GM23248 (cell line): ENCODE measurements around the gene CDH6. TPM values are rescaled to one million over a fixed set of nuclear protein-coding genes. Genes with fewer than 3 reads are reported as not detected.

ENCODE experiments used
- DNase-seq: peaks from one replicate; pipeline ENCODE4 v3.0.0-alpha.2; 2015
- H2AFZ ChIP-seq: fragments of 200-600 bp; sonication (generic); 2 replicates; pipeline ENCODE4 v1.6.1; 2016; ENCODE audit warnings: antibody characterized with exemption
- H3F3A ChIP-seq: fragments of 200-600 bp; sonication (generic); 2 replicates; pipeline ENCODE4 v1.6.1; 2016; ENCODE audit warnings: mild to moderate bottlenecking, antibody characterized with exemption, mixed run types; ENCODE audit not compliant: insufficient read depth
- H3K27ac ChIP-seq: fragments of 200-600 bp; sonication (generic); 2 replicates; pipeline ENCODE4 v1.5.1; 2016; ENCODE audit warnings: mild to moderate bottlenecking
- H3K27me3 ChIP-seq: fragments of 200-600 bp; sonication (generic); replicated peaks from 2 replicates; pipeline ENCODE4 v1.6.1; 2016; ENCODE audit warnings: mild to moderate bottlenecking; ENCODE audit not compliant: insufficient read depth
- H3K36me3 ChIP-seq: fragments of 200-600 bp; sonication (generic); 2 replicates; pipeline ENCODE4 v1.6.1; 2016; ENCODE audit warnings: low read depth, mild to moderate bottlenecking
- H3K4me1 ChIP-seq: fragments of 200-600 bp; sonication (generic); 2 replicates; pipeline ENCODE4 v1.6.1; 2016; ENCODE audit warnings: mild to moderate bottlenecking; ENCODE audit not compliant: insufficient read depth
- H3K4me2 ChIP-seq: fragments of 200-600 bp; sonication (generic); one replicate; pipeline ENCODE4 v1.6.1; 2016; ENCODE audit warnings: mild to moderate bottlenecking; ENCODE audit not compliant: unreplicated experiment
- H3K4me3 ChIP-seq: fragments of 200-600 bp; sonication (generic); 2 replicates; pipeline ENCODE4 v1.5.1; 2016; ENCODE audit warnings: mild to moderate bottlenecking
- H3K79me2 ChIP-seq: fragments of 200-600 bp; sonication (generic); 2 replicates; pipeline ENCODE4 v1.6.1; 2016; ENCODE audit warnings: mild to moderate bottlenecking; ENCODE audit not compliant: insufficient read depth
- H3K9ac ChIP-seq: fragments of 200-600 bp; sonication (generic); 2 replicates; pipeline ENCODE4 v1.6.1; 2016; ENCODE audit warnings: mild to moderate bottlenecking
- H3K9me2 ChIP-seq: fragments of 200-600 bp; sonication (generic); 2 replicates; pipeline ENCODE4 v1.6.1; 2016; ENCODE audit warnings: mixed run types, mild to moderate bottlenecking, moderate library complexity; ENCODE audit not compliant: insufficient read depth
- H3K9me3 ChIP-seq: fragments of 200-600 bp; sonication (generic); one replicate; pipeline ENCODE4 v1.6.1; 2017; ENCODE audit warnings: low read depth
- H4K20me1 ChIP-seq: fragments of 200-600 bp; sonication (generic); 2 replicates; pipeline ENCODE4 v1.6.0; 2016; ENCODE audit not compliant: insufficient read depth
- EZH2 ChIP-seq: fragments of 200-600 bp; sonication (generic); IDR thresholded peaks from 2 replicates; pipeline ENCODE4 v1.6.1; 2018; ENCODE audit warnings: antibody characterized with exemption, mild to moderate bottlenecking; ENCODE audit not compliant: insufficient read depth, poor library complexity, severe bottlenecking
- EZH2phosphoT487 ChIP-seq: fragments of 200-600 bp; sonication (generic); IDR thresholded peaks from 2 replicates; pipeline ENCODE4 v1.6.1; 2018; ENCODE audit warnings: antibody characterized with exemption, moderate library complexity, mild to moderate bottlenecking, low read depth; ENCODE audit not compliant: insufficient read depth
- WGBS, 2 experiments: methylation state at CpG; one replicate each; pipeline ENCODE4 v1.1.6; 2015 to 2017; ENCODE audit warnings: low lambda C conversion rate in 2 of 2, low coverage in 1 of 2; ENCODE audit errors: missing lambda C conversion rate in 2 of 2; 5-methylcytosine and 5-hydroxymethylcytosine counted together
- in situ Hi-C: fragments of 300-500 bp; cut with MboI; formaldehyde crosslinking; loops from 2 replicates; pipeline ENCODE4 v1.15.0; 2020
- polyA plus RNA-seq: library from polyadenylated mRNA; unstranded; fragments of >200 nt; fragmentation: Nextera tagmentation; extraction: Ambion mirVana; gene quantifications from 2 replicates; pipeline ENCODE4 v1.2.1, GENCODE V29; 2016
- total RNA-seq: library from RNA; depleted of rRNA; stranded (reverse); fragments of >200 nt; shearing (Covaris generic); gene quantifications from 2 replicates; pipeline ENCODE4 v1.2.3, GENCODE V29; 2014

Gene CDH6
- total and polyA plus RNA-seq, 2 experiments from 2014 or later, result 4.1 to 7.2 TPM

- H3K9me3 ChIP-seq, result no peaks in the 10 kb centered on the region
Observed at GRCh38 chr5:31317665-31318064, 124.2 kb downstream of the CDH6 start.

GRCh38 chr5:31319335-31319734, 125.8 kb downstream of the CDH6 start:
- Histone ChIP-seq H3K27me3 (no peaks in the 10 kb centered on the region), H3K27ac (no peak overlapping the region), H3K4me3 (no peak overlapping the region), H3K9me3 (no peaks in the 10 kb centered on the region), H2AFZ (peak overlapping the region; percentile 44; the same call in 1 of the 2 replicates), H3K4me2 (no peak overlapping the region), H3K9me2 (no peaks in the 10 kb centered on the region), H3K79me2 (no peaks in the 10 kb centered on the region), H3K36me3 (no peaks in the 10 kb centered on the region), H3F3A (no peaks in the 10 kb centered on the region), H3K4me1 (no peaks in the 10 kb centered on the region), H4K20me1 (no peaks in the 10 kb centered on the region), H3K9ac (no peak overlapping the region)
- 18 to 21% methylated on average over 4 of the region's 4 CpGs for WGBS, 2 experiments
- no peak for DNase-seq
- in situ Hi-C loops, result no loop called here
- TF ChIP-seq EZH2, result no peak
- no peak for TF ChIP-seq EZH2phosphoT487

More at GRCh38 chr5:31317665-31318064, 124.2 kb downstream of the CDH6 start:
- H2AFZ ChIP-seq, result no peak overlapping the region
- no peaks in the 10 kb centered on the region for H3K27me3 ChIP-seq
- H4K20me1 ChIP-seq, result no peaks in the 10 kb centered on the region
- H3K4me1 ChIP-seq, result no peaks in the 10 kb centered on the region
- no peak overlapping the region for H3K4me2 ChIP-seq
- H3K9me2 ChIP-seq, result no peaks in the 10 kb centered on the region
- H3F3A ChIP-seq, result no peaks in the 10 kb centered on the region
- no peaks in the 10 kb centered on the region for H3K36me3 ChIP-seq
- in situ Hi-C loops, result no loop called here
- WGBS, 2 experiments, result 86 to 87% methylated on average over 13 of the region's 13 CpGs
- TF ChIP-seq EZH2phosphoT487, result no peak
- TF ChIP-seq EZH2, result no peak
- DNase-seq, result no peak
- H3K27ac ChIP-seq, result no peak overlapping the region
- no peaks in the 10 kb centered on the region for H3K79me2 ChIP-seq
- H3K9ac ChIP-seq, result no peak overlapping the region
- no peak overlapping the region for H3K4me3 ChIP-seq

GRCh38 chr5:31322946-31323345, 129.5 kb downstream of the CDH6 start:
- H3K4me1 ChIP-seq, result no peaks in the 10 kb centered on the region
- no peaks in the 10 kb centered on the region for H3F3A ChIP-seq
- in situ Hi-C loops, result no loop called here
- no peak overlapping the region for H3K4me2 ChIP-seq
- WGBS, 2 experiments, result 82 to 85% methylated on average over 18 of the region's 18 CpGs
- H3K27me3 ChIP-seq, result no peaks in the 10 kb centered on the region
- DNase-seq, result no peak
- H3K36me3 ChIP-seq, result no peaks in the 10 kb centered on the region
- H2AFZ ChIP-seq, result no peak overlapping the region
- H3K4me3 ChIP-seq, result no peak overlapping the region
- no peak overlapping the region for H3K27ac ChIP-seq
- no peaks in the 10 kb centered on the region for H3K9me3 ChIP-seq
- TF ChIP-seq EZH2phosphoT487 (no peak), EZH2 (no peak)
- no peaks in the 10 kb centered on the region for H3K9me2 ChIP-seq
- no peaks in the 10 kb centered on the region for H3K79me2 ChIP-seq
- H3K9ac ChIP-seq, result no peak overlapping the region
- H4K20me1 ChIP-seq, result no peaks in the 10 kb centered on the region

GRCh38 chr5:31324842-31325241, 131.4 kb downstream of the CDH6 start:
- no peaks in the 10 kb centered on the region for H3K9me3 ChIP-seq
- H3K9me2 ChIP-seq, result no peaks in the 10 kb centered on the region
- H3K4me2 ChIP-seq, result no peak overlapping the region
- no peaks in the 10 kb centered on the region for H3K36me3 ChIP-seq
- TF ChIP-seq EZH2 (no peak), EZH2phosphoT487 (no peak)
- DNase-seq, result no peak
- no peaks in the 10 kb centered on the region for H3K27me3 ChIP-seq
- 74 to 81% methylated on average over 3 of the region's 3 CpGs for WGBS, 2 experiments
- no peaks in the 10 kb centered on the region for H4K20me1 ChIP-seq
- in situ Hi-C loops, result no loop called here
- H3F3A ChIP-seq, result no peaks in the 10 kb centered on the region
- H3K9ac ChIP-seq, result no peak overlapping the region
- H3K4me3 ChIP-seq, result no peak overlapping the region
- no peaks in the 10 kb centered on the region for H3K79me2 ChIP-seq
- no peak overlapping the region for H2AFZ ChIP-seq
- no peak overlapping the region for H3K27ac ChIP-seq
- H3K4me1 ChIP-seq, result no peaks in the 10 kb centered on the region

GRCh38 chr5:31328040-31328733, 134.7 kb downstream of the CDH6 start:
- H3K4me2 ChIP-seq, result no peak overlapping the region
- no peaks in the 10 kb centered on the region for H3K36me3 ChIP-seq
- H3K27me3 ChIP-seq, result no peaks in the 10 kb centered on the region
- no peaks in the 10 kb centered on the region for H3K4me1 ChIP-seq
- no peak overlapping the region for H3K4me3 ChIP-seq
- no peaks in the 10 kb centered on the region for H4K20me1 ChIP-seq
- peak overlapping the region; percentile 31; the same call in 1 of the 2 replicates for H2AFZ ChIP-seq
- no peak for DNase-seq
- TF ChIP-seq EZH2 (no peak), EZH2phosphoT487 (no peak)
- no peaks in the 10 kb centered on the region for H3K9me3 ChIP-seq
- no peaks in the 10 kb centered on the region for H3K79me2 ChIP-seq
- WGBS, 2 experiments, result 60 to 61% methylated on average over 11 of the region's 11 CpGs
- no peak overlapping the region for H3K9ac ChIP-seq
- in situ Hi-C loops, result no loop called here
- no peak overlapping the region for H3K27ac ChIP-seq
- H3K9me2 ChIP-seq, result no peaks in the 10 kb centered on the region
- H3F3A ChIP-seq, result no peaks in the 10 kb centered on the region
